Liver (tissue), 9 donors: ENCODE measurements around the gene LCT. TPM values are rescaled to one million over a fixed set of nuclear protein-coding genes. Genes with fewer than 3 reads are reported as not detected.
"Not testable (repeated sequence)": the region's sequence is repeated elsewhere in the genome, so short reads cannot be mapped to it uniquely, and the experiment has no call there.

Experiments used
- DNase-seq: peaks from one replicate; pipeline ENCODE4 v3.0.0-alpha.2; 2017; ENCODE audit warnings: low spot score
- H3K27ac ChIP-seq, 2 donors: one replicate each; pipeline ENCODE4 v1.7.0; 2013; ENCODE audit warnings: inconsistent platforms in 2 of 2, low read length in 2 of 2, control low read depth in 1 of 2, low read depth in 1 of 2, mild to moderate bottlenecking in 1 of 2
- H3K27me3 ChIP-seq, 4 donors: one replicate each; pipeline versions ENCODE4 v1.6.1 to v1.7.0; 2013; ENCODE audit warnings: low read length in 3 of 4, inconsistent platforms in 1 of 4, mild to moderate bottlenecking in 1 of 4, moderate library complexity in 1 of 4; ENCODE audit not compliant: control insufficient read depth in 4 of 4, insufficient read depth in 4 of 4
- H3K36me3 ChIP-seq, 4 donors: one replicate each; pipeline versions ENCODE4 v1.6.1 to v1.7.0; 2013; ENCODE audit warnings: low read length in 3 of 4, mild to moderate bottlenecking in 3 of 4, low read depth in 1 of 4, moderate library complexity in 1 of 4; ENCODE audit not compliant: control insufficient read depth in 4 of 4, insufficient read depth in 3 of 4
- H3K4me1 ChIP-seq, 4 donors: one replicate each; pipeline versions ENCODE4 v1.6.1 to v1.7.0; 2013; ENCODE audit warnings: low read length in 3 of 4, mild to moderate bottlenecking in 3 of 4, moderate library complexity in 1 of 4; ENCODE audit not compliant: control insufficient read depth in 4 of 4, insufficient read depth in 4 of 4
- H3K4me3 ChIP-seq, 3 donors: one replicate each; pipeline versions ENCODE4 v1.6.1 to v1.7.0; 2013; ENCODE audit warnings: low read length in 3 of 3, control low read depth in 1 of 3, low read depth in 1 of 3, mild to moderate bottlenecking in 1 of 3
- H3K9ac ChIP-seq, 2 donors: one replicate each; pipeline ENCODE4 v1.7.0; 2013; ENCODE audit warnings: low read length in 2 of 2, mild to moderate bottlenecking in 2 of 2, moderate library complexity in 2 of 2, control low read depth in 1 of 2, low read depth in 1 of 2
- H3K9me3 ChIP-seq, 4 donors: one replicate each; pipeline versions ENCODE4 v1.6.1 to v1.7.0; 2013; ENCODE audit warnings: low read length in 3 of 4; ENCODE audit not compliant: control insufficient read depth in 4 of 4
- EGR1 ChIP-seq, 2 donors: IDR thresholded peaks; 2 replicates each; pipeline ENCODE4 v1.6.1; 2016 to 2018; ENCODE audit warnings: antibody characterized with exemption in 2 of 2, low read depth in 2 of 2
- FOXA2 ChIP-seq: IDR thresholded peaks from 2 replicates; pipeline ENCODE4 v1.6.1; 2016; ENCODE audit warnings: antibody characterized with exemption
- GABPA ChIP-seq, 2 donors: IDR thresholded peaks in 1 of 2; conservative IDR thresholded peaks in 1 of 2; 2 replicates each; pipeline ENCODE4 v1.6.1; 2016; ENCODE audit warnings: antibody characterized with exemption in 2 of 2, mild to moderate bottlenecking in 1 of 2, moderate library complexity in 1 of 2
- HNF4A ChIP-seq, 2 donors: conservative IDR thresholded peaks; 2 replicates each; pipeline ENCODE4 v1.6.1; 2016; ENCODE audit warnings: antibody characterized with exemption in 2 of 2, mild to moderate bottlenecking in 2 of 2
- HNF4G ChIP-seq: IDR thresholded peaks from 2 replicates; pipeline ENCODE4 v1.6.1; 2016; ENCODE audit warnings: antibody characterized with exemption
- MAX ChIP-seq: IDR thresholded peaks from 2 replicates; pipeline ENCODE4 v1.6.1; 2016; ENCODE audit warnings: antibody characterized with exemption
- TAF1 ChIP-seq: conservative IDR thresholded peaks from 2 replicates; pipeline ENCODE4 v1.6.1; 2016; ENCODE audit warnings: antibody characterized with exemption, mild to moderate bottlenecking
- YY1 ChIP-seq: IDR thresholded peaks from 2 replicates; pipeline ENCODE4 v1.6.1; 2016; ENCODE audit warnings: antibody characterized with exemption, mild to moderate bottlenecking
- WGBS: extraction: QIAGEN DNeasy Blood & Tissue Kit; methylation state at CpG from one replicate; pipeline ENCODE4 v1.1.7; 2013; 5-methylcytosine and 5-hydroxymethylcytosine counted together
- polyA plus RNA-seq, 2 donors: library from polyadenylated mRNA; stranded (reverse) in 1 of 2; unstranded in 1 of 2; fragments of 200-250 nt in 1 of 2; fragments of >200 nt in 1 of 2; fragmentation: Nextera tagmentation in 1 of 2; extraction: Ambion mirVana in 1 of 2; gene quantifications; one replicate each; pipeline versions ENCODE4 v1.2.1 to v1.2.3, GENCODE V29; 2013 to 2015
- total RNA-seq, 2 donors: library from RNA; depleted of rRNA; stranded (reverse); fragments of >200 nt; gene quantifications; one replicate each; pipeline ENCODE4 v1.2.3, GENCODE V29; 2014
- TF ChIP-seq, protein P1 (sequence below): fragments of 150-350 bp; IDR thresholded peaks from 2 replicates; pipeline ENCODE4 v1.5.1; 2017; ENCODE audit warnings: improper control_type of control experiment, low read depth, low read length; ENCODE audit not compliant: missing input control
- donor health status: healthy.
- donor health status: healthy.
- donor health status: healthy.
- donor health status: healthy.
- donor health status: healthy.

The LCT gene
- total and polyA plus RNA-seq, 4 donors = not detected

- 95% methylated on average over 3 of the region's 3 CpGs for WGBS
- not testable (repeated sequence) for H3K9ac ChIP-seq, H3K4me1 ChIP-seq, H3K36me3 ChIP-seq, H3K27me3 ChIP-seq, H3K4me3 ChIP-seq, H3K9me3 ChIP-seq, H3K27ac ChIP-seq, DNase-seq
These were observed 29.1 kb downstream of the LCT start for GRCh38 chr2:135807874-135808273.

GRCh38 chr2:135803278-135803677 lies 33.7 kb downstream of the LCT start:
- 64% methylated on average over 2 of the region's 2 CpGs for WGBS
- Histone ChIP-seq H3K9me3 (peaks cover 0 to 5% (median 3%) of the 10 kb centered on the region in 4 donors), H3K4me3 (no peak overlapping the region), H3K27ac (no peak overlapping the region), H3K27me3 (no peaks in the 10 kb centered on the region), H3K9ac (no peak overlapping the region), H3K4me1 (no peaks in the 10 kb centered on the region), H3K36me3 (no peaks in the 10 kb centered on the region)
- TF ChIP-seq HNF4G (no peak), FOXA2 (no peak), YY1 (no peak), TAF1 (no peak), MAX (no peak), HNF4A (conservative IDR thresholded peaks at IDR 0.05) (no peak), EGR1 (IDR thresholded peaks at IDR 0.05; ENCODE audit: low read depth in 2 of 2) (no peak)
- TF ChIP-seq, protein P1, sequence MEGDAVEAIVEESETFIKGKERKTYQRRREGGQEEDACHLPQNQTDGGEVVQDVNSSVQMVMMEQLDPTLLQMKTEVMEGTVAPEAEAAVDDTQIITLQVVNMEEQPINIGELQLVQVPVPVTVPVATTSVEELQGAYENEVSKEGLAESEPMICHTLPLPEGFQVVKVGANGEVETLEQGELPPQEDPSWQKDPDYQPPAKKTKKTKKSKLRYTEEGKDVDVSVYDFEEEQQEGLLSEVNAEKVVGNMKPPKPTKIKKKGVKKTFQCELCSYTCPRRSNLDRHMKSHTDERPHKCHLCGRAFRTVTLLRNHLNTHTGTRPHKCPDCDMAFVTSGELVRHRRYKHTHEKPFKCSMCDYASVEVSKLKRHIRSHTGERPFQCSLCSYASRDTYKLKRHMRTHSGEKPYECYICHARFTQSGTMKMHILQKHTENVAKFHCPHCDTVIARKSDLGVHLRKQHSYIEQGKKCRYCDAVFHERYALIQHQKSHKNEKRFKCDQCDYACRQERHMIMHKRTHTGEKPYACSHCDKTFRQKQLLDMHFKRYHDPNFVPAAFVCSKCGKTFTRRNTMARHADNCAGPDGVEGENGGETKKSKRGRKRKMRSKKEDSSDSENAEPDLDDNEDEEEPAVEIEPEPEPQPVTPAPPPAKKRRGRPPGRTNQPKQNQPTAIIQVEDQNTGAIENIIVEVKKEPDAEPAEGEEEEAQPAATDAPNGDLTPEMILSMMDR = no peak
- no peak for DNase-seq

- no peak overlapping the region for H3K9ac ChIP-seq
- H3K36me3 ChIP-seq = no peaks in the 10 kb centered on the region
- no peaks in the 10 kb centered on the region for H3K4me1 ChIP-seq
- no peak overlapping the region for H3K27ac ChIP-seq
- DNase-seq = no peak
- H3K9me3 ChIP-seq = peaks cover 0 to 5% (median 3%) of the 10 kb centered on the region in 4 donors
- 63% methylated on average over 3 of the region's 3 CpGs for WGBS
- no peak overlapping the region for H3K4me3 ChIP-seq
- H3K27me3 ChIP-seq = no peaks in the 10 kb centered on the region
- TF ChIP-seq EGR1 (IDR thresholded peaks at IDR 0.05; ENCODE audit: low read depth in 2 of 2) (no peak), YY1 (no peak), GABPA (IDR thresholded peaks at IDR 0.05 in 1 of 2, conservative IDR thresholded peaks at IDR 0.05 in 1 of 2) (no peak)
- TF ChIP-seq, protein P1 = no peak
These were observed 34.6 kb downstream of the LCT start for GRCh38 chr2:135802350-135802749.
